ENCODE measurements around the gene PCDHGC3.

DNA sequence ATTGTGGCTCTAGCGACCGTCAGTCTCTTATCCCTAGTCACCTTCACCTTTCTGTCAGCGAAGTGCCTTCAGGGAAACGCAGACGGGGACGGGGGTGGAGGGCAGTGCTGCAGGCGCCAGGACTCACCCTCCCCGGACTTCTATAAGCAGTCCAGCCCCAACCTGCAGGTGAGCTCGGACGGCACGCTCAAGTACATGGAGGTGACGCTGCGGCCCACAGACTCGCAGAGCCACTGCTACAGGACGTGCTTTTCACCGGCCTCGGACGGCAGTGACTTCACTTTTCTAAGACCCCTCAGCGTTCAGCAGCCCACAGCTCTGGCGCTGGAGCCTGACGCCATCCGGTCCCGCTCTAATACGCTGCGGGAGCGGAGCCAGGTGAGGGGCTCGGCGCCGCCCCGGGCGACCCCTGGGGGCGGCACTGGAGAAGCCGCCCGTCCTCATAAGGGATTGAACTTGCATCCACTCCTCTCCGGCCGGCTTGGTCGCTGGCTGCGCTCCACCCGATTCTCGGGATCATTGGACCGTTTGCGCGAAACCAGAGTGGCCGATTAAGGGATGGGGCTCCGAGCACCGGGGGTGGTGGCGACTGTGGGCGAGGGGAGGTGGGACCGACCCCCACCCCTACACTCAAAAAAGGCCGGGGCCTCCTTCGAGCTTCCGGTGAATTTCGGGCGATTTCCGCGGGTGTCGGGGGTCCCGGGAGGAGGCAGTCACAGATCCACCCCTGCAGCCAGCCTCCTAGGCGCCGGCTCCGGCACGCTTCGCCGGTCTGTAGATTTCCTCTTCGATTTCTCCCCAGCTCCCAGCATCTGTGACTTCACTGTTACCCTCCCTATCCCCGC lies 15.8 kb downstream of the PCDHGC3 start:
- TF ChIP-seq, protein P1, sequence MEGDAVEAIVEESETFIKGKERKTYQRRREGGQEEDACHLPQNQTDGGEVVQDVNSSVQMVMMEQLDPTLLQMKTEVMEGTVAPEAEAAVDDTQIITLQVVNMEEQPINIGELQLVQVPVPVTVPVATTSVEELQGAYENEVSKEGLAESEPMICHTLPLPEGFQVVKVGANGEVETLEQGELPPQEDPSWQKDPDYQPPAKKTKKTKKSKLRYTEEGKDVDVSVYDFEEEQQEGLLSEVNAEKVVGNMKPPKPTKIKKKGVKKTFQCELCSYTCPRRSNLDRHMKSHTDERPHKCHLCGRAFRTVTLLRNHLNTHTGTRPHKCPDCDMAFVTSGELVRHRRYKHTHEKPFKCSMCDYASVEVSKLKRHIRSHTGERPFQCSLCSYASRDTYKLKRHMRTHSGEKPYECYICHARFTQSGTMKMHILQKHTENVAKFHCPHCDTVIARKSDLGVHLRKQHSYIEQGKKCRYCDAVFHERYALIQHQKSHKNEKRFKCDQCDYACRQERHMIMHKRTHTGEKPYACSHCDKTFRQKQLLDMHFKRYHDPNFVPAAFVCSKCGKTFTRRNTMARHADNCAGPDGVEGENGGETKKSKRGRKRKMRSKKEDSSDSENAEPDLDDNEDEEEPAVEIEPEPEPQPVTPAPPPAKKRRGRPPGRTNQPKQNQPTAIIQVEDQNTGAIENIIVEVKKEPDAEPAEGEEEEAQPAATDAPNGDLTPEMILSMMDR (IDR thresholded peaks at IDR 0.05; ENCODE audit: low read depth, low read length, poor library complexity, severe bottlenecking) = no peak
- TF ChIP-seq EZH2phosphoT487 (IDR thresholded peaks at IDR 0.05; ENCODE audit: borderline replicate concordance, low read length) = no peak

All from DOHH2 (cell line).